Measurements from ENCODE around the gene ZNF641. TPM values are rescaled to one million over a fixed set of nuclear protein-coding genes. Genes with fewer than 3 reads are reported as not detected.

ZNF641 gene
- total RNA-seq, result 4.8 and 4.9 TPM in 2 replicates

DNA sequence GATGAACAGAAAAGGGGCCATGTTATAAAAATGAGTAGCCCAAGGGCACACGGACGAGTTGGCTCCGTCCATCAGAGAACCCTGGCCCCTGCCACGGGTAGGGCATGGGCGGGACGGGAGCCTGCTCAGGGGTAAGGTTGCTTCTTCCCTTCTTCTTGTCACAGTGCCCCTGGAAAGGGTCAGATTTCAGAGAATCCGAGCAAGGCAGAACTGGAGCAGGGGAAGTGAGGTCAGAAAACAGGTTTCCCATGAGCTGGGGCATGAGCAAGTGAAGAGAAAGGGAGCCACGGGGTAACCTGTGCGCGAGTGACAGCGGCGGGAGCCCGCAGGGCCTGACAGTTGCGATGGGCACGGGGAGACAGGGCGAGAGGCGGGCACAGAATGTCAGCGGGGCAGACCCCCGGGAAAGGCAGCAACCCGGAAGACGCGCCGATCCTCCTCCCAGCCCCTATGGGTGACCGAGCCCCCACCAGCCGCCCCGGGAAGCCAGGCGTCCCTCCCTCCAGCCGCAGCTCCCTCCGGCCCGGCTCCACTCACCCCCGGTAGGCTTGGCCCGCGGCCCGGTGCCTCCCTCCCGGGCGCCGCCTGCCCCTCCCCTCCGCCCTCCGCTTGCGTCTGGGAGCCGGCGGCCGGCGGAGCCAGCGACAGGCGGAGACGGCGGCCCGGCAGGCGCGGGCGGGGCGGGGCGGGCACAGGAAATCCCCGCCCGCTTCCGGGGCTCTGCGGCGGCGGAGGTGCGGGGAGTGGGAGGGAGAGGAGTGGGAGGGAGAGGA is at the start of gene ZNF641:
ZNF641 (minus strand) TSS at position 671 of the 773 bp plus-strand sequence. CDS start 2,829 bp downstream, outside the sequence.

Small RNAs within 50 kb of the gene (small RNA-seq; reads per million reads assigned to genes)
- not detected for gene AC024257.2

Other genes with a start within 250 kb of the ZNF641 start
- gene SENP1, start 244.8 kb downstream of the ZNF641 start, total RNA-seq, result 19.1 and 31.7 TPM in 2 replicates
- 92.3 and 112 TPM in 2 replicates for gene PFKM, start 231.6 kb downstream of the ZNF641 start, total RNA-seq
- 18.4 and 20.3 TPM in 2 replicates for gene ASB8, start 193.4 kb downstream of the ZNF641 start, total RNA-seq
- 0.37 and 0.39 TPM in 2 replicates for gene CCDC184, start 167.3 kb downstream of the ZNF641 start, total RNA-seq
- not detected in 2 replicates for gene OR10AD1, start 147.6 kb downstream of the ZNF641 start, total RNA-seq
- not detected in 2 replicates for gene ANP32D, start 121.6 kb upstream of the ZNF641 start, total RNA-seq
- gene C12orf54, start 131.6 kb upstream of the ZNF641 start, total RNA-seq, result not detected in 2 replicates
- not detected in 2 replicates for gene OR8S1, start 174.7 kb upstream of the ZNF641 start, total RNA-seq
- gene LALBA, start 219.1 kb upstream of the ZNF641 start, total RNA-seq, result not detected in 2 replicates

All from subcutaneous preadipocyte (primary cell).